SK-N-SH (cell line): ENCODE data around the gene CARM1.

ENCODE experiments used
- EP300 ChIP-seq, 2 experiments: IDR thresholded peaks; 2 replicates each; pipeline versions ENCODE4 v1.4.0 to v1.6.1; 2012; ENCODE audit warnings: borderline replicate concordance in 1 of 2, low read depth in 1 of 2, low read length in 1 of 2
- FOSL2 ChIP-seq: IDR thresholded peaks from 2 replicates; pipeline ENCODE4 v1.4.0; 2012; ENCODE audit warnings: low read depth, mild to moderate bottlenecking, moderate library complexity, borderline replicate concordance
- GABPA ChIP-seq: IDR thresholded peaks from 2 replicates; pipeline ENCODE4 v1.4.0; 2012; ENCODE audit warnings: low read depth, mild to moderate bottlenecking
- JUND ChIP-seq: IDR thresholded peaks from 2 replicates; pipeline ENCODE4 v1.4.0; 2012
- POLR2AphosphoS5 ChIP-seq: IDR thresholded peaks from 2 replicates; pipeline ENCODE4 v1.6.1; 2012; ENCODE audit warnings: low read depth, low read length
- RCOR1 ChIP-seq: fragments of 150-350 bp; IDR thresholded peaks from 2 replicates; pipeline ENCODE4 v1.6.1; 2017; ENCODE audit warnings: antibody characterized with exemption, low read length
- SIN3A ChIP-seq: IDR thresholded peaks from 2 replicates; pipeline ENCODE4 v1.6.1; 2012; ENCODE audit warnings: low read depth, mild to moderate bottlenecking, low read length, moderate library complexity, borderline replicate concordance
- YY1 ChIP-seq: IDR thresholded peaks from 2 replicates; pipeline ENCODE4 v1.4.0; 2012; ENCODE audit warnings: low read depth, mild to moderate bottlenecking
- TF ChIP-seq, protein P1 (sequence below): fragments of 200-600 bp; sonication (generic); IDR thresholded peaks from 2 replicates; pipeline ENCODE4 v1.6.1; 2017; ENCODE audit warnings: antibody characterized with exemption, mild to moderate bottlenecking, moderate library complexity
- TF ChIP-seq, protein P2 (sequence below): fragments of 150-350 bp; IDR thresholded peaks from 2 replicates; pipeline ENCODE4 v1.6.1; 2016; ENCODE audit warnings: mild to moderate bottlenecking, low read depth, low read length
- TF ChIP-seq, protein P3 (sequence below): fragments of 150-350 bp; IDR thresholded peaks from 2 replicates; pipeline ENCODE4 v1.6.1; 2017; ENCODE audit warnings: antibody characterized with exemption, low read length, low read depth, borderline replicate concordance
- TF ChIP-seq, protein P4 (sequence below): IDR thresholded peaks from 2 replicates; pipeline ENCODE4; 2012

DNA sequence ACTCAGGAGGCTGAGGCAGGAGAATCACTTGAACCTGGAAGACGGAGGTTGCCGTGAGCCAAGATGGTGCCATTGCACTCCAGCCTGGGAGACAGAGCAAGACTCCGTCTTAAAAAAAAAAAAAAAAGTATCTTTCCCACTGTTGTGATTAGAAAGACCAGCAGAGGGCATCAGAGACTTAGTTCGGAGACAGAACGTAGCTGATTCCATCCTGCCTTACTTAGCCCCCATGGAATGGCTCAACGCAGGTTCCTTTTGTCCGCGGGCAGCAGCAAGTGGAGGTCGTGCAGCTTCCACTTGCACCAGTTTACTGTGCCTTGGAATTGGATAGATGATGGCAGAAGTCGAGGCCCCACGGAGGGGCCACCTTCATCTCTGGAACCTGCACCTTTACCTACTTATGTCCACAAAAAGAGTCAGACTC, 65.3 kb downstream of the CARM1 start:
- TF ChIP-seq RCOR1 (no peak), POLR2AphosphoS5 (no peak), YY1 (no peak), GABPA (no peak), FOSL2 (no peak), EP300 (IDR thresholded peaks at IDR 0.05; ENCODE audit: borderline replicate concordance in 1 of 2, low read depth in 1 of 2, low read length in 1 of 2) (no peak), SIN3A (no peak), JUND (no peak)
- TF ChIP-seq, protein P1, sequence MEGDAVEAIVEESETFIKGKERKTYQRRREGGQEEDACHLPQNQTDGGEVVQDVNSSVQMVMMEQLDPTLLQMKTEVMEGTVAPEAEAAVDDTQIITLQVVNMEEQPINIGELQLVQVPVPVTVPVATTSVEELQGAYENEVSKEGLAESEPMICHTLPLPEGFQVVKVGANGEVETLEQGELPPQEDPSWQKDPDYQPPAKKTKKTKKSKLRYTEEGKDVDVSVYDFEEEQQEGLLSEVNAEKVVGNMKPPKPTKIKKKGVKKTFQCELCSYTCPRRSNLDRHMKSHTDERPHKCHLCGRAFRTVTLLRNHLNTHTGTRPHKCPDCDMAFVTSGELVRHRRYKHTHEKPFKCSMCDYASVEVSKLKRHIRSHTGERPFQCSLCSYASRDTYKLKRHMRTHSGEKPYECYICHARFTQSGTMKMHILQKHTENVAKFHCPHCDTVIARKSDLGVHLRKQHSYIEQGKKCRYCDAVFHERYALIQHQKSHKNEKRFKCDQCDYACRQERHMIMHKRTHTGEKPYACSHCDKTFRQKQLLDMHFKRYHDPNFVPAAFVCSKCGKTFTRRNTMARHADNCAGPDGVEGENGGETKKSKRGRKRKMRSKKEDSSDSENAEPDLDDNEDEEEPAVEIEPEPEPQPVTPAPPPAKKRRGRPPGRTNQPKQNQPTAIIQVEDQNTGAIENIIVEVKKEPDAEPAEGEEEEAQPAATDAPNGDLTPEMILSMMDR = peak; percentile 75
- TF ChIP-seq, protein P2, sequence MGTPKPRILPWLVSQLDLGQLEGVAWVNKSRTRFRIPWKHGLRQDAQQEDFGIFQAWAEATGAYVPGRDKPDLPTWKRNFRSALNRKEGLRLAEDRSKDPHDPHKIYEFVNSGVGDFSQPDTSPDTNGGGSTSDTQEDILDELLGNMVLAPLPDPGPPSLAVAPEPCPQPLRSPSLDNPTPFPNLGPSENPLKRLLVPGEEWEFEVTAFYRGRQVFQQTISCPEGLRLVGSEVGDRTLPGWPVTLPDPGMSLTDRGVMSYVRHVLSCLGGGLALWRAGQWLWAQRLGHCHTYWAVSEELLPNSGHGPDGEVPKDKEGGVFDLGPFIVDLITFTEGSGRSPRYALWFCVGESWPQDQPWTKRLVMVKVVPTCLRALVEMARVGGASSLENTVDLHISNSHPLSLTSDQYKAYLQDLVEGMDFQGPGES = no peak
- TF ChIP-seq, protein P3, sequence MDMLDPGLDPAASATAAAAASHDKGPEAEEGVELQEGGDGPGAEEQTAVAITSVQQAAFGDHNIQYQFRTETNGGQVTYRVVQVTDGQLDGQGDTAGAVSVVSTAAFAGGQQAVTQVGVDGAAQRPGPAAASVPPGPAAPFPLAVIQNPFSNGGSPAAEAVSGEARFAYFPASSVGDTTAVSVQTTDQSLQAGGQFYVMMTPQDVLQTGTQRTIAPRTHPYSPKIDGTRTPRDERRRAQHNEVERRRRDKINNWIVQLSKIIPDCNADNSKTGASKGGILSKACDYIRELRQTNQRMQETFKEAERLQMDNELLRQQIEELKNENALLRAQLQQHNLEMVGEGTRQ = no peak
- TF ChIP-seq, protein P4, sequence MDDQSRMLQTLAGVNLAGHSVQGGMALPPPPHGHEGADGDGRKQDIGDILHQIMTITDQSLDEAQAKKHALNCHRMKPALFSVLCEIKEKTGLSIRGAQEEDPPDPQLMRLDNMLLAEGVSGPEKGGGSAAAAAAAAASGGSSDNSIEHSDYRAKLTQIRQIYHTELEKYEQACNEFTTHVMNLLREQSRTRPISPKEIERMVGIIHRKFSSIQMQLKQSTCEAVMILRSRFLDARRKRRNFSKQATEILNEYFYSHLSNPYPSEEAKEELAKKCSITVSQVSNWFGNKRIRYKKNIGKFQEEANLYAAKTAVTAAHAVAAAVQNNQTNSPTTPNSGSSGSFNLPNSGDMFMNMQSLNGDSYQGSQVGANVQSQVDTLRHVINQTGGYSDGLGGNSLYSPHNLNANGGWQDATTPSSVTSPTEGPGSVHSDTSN = no peak
